NCI-H1105 (cell line): ENCODE data around the gene WRNIP1.
A peak's percentile ranks its signal among the peaks of the same experiment; 100 is the strongest.
"Not testable (repeated sequence)": the region's sequence is repeated elsewhere in the genome, so short reads cannot be mapped to it uniquely, and the experiment has no call there.

Experiments
- DNase-seq: peaks from one replicate; lab custom pipeline; 2025; lab: John Stamatoyannopoulos, UW

Gene WRNIP1

GRCh38 chr6:2741756-2742155 is 23.4 kb upstream of the WRNIP1 start:
- no peak for DNase-seq

GRCh38 chr6:2743280-2744208 is 21.6 kb upstream of the WRNIP1 start:
- no peak for DNase-seq

- peak; percentile 79 for DNase-seq
Measured at GRCh38 chr6:2744209-2744771, 20.9 kb upstream of the WRNIP1 start.

- DNase-seq = no peak
Measured at GRCh38 chr6:2744778-2745177, 20.4 kb upstream of the WRNIP1 start.

GRCh38 chr6:2745246-2745645 is 19.9 kb upstream of the WRNIP1 start:
- no peak for DNase-seq

GRCh38 chr6:2746557-2747061 is 18.6 kb upstream of the WRNIP1 start:
- DNase-seq = no peak

GRCh38 chr6:2748183-2748582 is 17.0 kb upstream of the WRNIP1 start:
- DNase-seq = peak; percentile 68

- no peak for DNase-seq
Measured at GRCh38 chr6:2749969-2750600, 15.1 kb upstream of the WRNIP1 start.

- no peak for DNase-seq
Measured at GRCh38 chr6:2750832-2751231, 14.4 kb upstream of the WRNIP1 start, which contains the start of gene MYLK4. TSS of gene MYLK4 (minus strand) at chr6:2750922. CDS start at chr6:2749294, 1,628 bp downstream.

- DNase-seq = no peak
Measured at GRCh38 chr6:2751871-2752270, 13.3 kb upstream of the WRNIP1 start.

GRCh38 chr6:2752477-2753109 is 12.6 kb upstream of the WRNIP1 start:
- DNase-seq = no peak

GRCh38 chr6:2753110-2753489 is 12.1 kb upstream of the WRNIP1 start:
- no peak for DNase-seq

GRCh38 chr6:2753743-2754142 is 11.4 kb upstream of the WRNIP1 start:
- no peak for DNase-seq

GRCh38 chr6:2754393-2754792 is 10.8 kb upstream of the WRNIP1 start:
- no peak for DNase-seq

- no peak for DNase-seq
Measured at GRCh38 chr6:2754911-2755310, 10.3 kb upstream of the WRNIP1 start.

GRCh38 chr6:2755456-2755855 is 9.7 kb upstream of the WRNIP1 start:
- DNase-seq = no peak

GRCh38 chr6:2756241-2756640 is 9.0 kb upstream of the WRNIP1 start:
- DNase-seq = no peak

- DNase-seq = no peak
Measured at GRCh38 chr6:2756687-2757224, 8.4 kb upstream of the WRNIP1 start.

- DNase-seq = no peak
Measured at GRCh38 chr6:2758980-2759379, 6.2 kb upstream of the WRNIP1 start.

- no peak for DNase-seq
Measured at GRCh38 chr6:2760882-2761842, 4.0 kb upstream of the WRNIP1 start.

GRCh38 chr6:2762868-2763267 is 2.3 kb upstream of the WRNIP1 start:
- DNase-seq = not testable (repeated sequence)
